Liver (tissue), 3 donors: Measurements from ENCODE around the gene HPCAL1.

Source experiments
- RAD21 ChIP-seq, 2 donors: IDR thresholded peaks; 2 replicates each; pipeline ENCODE4 v1.6.1; 2016; ENCODE audit warnings: antibody characterized with exemption in 2 of 2, mild to moderate bottlenecking in 2 of 2
- REST ChIP-seq: IDR thresholded peaks from 2 replicates; pipeline ENCODE4 v1.6.1; 2016; ENCODE audit warnings: antibody characterized with exemption, mild to moderate bottlenecking
- YY1 ChIP-seq: IDR thresholded peaks from 2 replicates; pipeline ENCODE4 v1.6.1; 2016; ENCODE audit warnings: antibody characterized with exemption, mild to moderate bottlenecking
- TF ChIP-seq, protein P1 (sequence below): fragments of 150-350 bp; IDR thresholded peaks from 2 replicates; pipeline ENCODE4 v1.5.1; 2017; ENCODE audit warnings: improper control_type of control experiment, low read depth, low read length; ENCODE audit not compliant: missing input control
- donor health status: healthy.
- donor health status: healthy.

GRCh38 chr2:10377747-10378085 is 75.0 kb downstream of the HPCAL1 start:
- TF ChIP-seq, protein P1, sequence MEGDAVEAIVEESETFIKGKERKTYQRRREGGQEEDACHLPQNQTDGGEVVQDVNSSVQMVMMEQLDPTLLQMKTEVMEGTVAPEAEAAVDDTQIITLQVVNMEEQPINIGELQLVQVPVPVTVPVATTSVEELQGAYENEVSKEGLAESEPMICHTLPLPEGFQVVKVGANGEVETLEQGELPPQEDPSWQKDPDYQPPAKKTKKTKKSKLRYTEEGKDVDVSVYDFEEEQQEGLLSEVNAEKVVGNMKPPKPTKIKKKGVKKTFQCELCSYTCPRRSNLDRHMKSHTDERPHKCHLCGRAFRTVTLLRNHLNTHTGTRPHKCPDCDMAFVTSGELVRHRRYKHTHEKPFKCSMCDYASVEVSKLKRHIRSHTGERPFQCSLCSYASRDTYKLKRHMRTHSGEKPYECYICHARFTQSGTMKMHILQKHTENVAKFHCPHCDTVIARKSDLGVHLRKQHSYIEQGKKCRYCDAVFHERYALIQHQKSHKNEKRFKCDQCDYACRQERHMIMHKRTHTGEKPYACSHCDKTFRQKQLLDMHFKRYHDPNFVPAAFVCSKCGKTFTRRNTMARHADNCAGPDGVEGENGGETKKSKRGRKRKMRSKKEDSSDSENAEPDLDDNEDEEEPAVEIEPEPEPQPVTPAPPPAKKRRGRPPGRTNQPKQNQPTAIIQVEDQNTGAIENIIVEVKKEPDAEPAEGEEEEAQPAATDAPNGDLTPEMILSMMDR, result no peak
- no peak for TF ChIP-seq YY1
- no peak for TF ChIP-seq REST
- no peak for TF ChIP-seq RAD21 (IDR thresholded peaks at IDR 0.05)
